GM10847 (cell line): Measurements from ENCODE around the gene RTN3.

Experiments
- POLR2A ChIP-seq: IDR thresholded peaks from 2 replicates; pipeline ENCODE4 v1.6.1; 2011; ENCODE audit not compliant: insufficient read length; ENCODE audit errors: extremely low read depth

The RTN3 gene, protein sequence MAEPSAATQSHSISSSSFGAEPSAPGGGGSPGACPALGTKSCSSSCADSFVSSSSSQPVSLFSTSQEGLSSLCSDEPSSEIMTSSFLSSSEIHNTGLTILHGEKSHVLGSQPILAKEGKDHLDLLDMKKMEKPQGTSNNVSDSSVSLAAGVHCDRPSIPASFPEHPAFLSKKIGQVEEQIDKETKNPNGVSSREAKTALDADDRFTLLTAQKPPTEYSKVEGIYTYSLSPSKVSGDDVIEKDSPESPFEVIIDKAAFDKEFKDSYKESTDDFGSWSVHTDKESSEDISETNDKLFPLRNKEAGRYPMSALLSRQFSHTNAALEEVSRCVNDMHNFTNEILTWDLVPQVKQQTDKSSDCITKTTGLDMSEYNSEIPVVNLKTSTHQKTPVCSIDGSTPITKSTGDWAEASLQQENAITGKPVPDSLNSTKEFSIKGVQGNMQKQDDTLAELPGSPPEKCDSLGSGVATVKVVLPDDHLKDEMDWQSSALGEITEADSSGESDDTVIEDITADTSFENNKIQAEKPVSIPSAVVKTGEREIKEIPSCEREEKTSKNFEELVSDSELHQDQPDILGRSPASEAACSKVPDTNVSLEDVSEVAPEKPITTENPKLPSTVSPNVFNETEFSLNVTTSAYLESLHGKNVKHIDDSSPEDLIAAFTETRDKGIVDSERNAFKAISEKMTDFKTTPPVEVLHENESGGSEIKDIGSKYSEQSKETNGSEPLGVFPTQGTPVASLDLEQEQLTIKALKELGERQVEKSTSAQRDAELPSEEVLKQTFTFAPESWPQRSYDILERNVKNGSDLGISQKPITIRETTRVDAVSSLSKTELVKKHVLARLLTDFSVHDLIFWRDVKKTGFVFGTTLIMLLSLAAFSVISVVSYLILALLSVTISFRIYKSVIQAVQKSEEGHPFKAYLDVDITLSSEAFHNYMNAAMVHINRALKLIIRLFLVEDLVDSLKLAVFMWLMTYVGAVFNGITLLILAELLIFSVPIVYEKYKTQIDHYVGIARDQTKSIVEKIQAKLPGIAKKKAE

GRCh38 chr11:63681321-63682065 lies at the start of gene RTN3:
Gene RTN3, plus strand, starts transcription at chr11:63681500. Its CDS starts 137 bp downstream, at chr11:63681637.
- TF ChIP-seq POLR2A = peak; percentile 91

DNA sequence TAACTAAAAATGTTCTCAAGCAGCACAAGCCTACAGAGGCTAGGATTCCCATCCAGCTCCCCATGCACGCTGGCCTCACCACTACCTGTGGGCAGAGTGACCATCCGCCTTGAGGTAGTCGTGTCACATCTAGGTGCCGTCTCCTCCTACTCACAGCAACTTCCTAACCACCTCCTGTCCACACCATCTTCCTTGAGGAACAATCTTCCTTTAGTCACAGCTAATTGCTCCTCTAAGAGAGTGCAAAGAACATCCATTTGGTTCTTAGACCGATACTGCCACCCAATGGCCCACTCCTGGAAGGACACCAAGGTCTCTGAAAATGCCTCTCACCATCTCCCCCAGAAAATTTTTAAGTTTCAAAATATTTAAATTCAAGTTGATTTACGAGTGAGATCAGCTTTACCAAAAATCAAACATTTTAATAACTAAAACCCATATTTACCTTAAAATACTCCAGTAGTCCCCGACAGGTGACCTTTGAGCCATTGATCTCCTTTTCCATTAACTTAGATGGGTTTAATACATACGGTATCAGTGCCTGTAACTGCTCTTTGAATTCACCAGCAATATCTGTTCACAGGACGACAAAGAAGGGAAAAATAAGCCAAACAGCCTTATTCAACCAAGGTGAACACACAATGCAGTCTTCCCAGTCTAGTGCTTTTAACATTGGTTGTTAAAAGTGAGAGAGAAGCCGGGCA lies 45.4 kb upstream of the RTN3 start:
- no peak for TF ChIP-seq POLR2A

- TF ChIP-seq POLR2A = no peak
Measured at GRCh38 chr11:63639199-63639832, 42.0 kb upstream of the RTN3 start.

- TF ChIP-seq POLR2A = no peak
Measured at GRCh38 chr11:63641727-63642126, 39.6 kb upstream of the RTN3 start.

- no peak for TF ChIP-seq POLR2A
Measured at GRCh38 chr11:63643205-63643604, 38.1 kb upstream of the RTN3 start.

DNA sequence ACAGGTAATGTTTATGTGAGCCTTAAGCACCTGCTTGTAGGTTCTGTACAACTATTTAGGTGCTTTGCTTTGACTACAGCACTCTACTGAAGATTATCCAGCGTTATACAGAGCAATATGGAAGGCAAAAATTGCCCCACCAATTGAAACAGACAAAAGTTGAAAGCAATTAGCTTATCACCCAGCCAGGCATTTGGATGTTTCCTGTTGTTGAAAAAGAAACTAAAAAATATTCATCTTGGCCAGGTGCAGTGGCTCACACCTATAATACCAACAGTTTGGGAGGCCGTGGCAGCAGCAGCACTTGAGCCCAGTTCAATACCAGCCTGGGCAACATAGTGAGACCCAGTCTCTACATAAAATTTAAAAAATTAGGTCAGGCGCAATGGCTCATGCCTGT lies 28.6 kb upstream of the RTN3 start:
- TF ChIP-seq POLR2A = no peak

DNA sequence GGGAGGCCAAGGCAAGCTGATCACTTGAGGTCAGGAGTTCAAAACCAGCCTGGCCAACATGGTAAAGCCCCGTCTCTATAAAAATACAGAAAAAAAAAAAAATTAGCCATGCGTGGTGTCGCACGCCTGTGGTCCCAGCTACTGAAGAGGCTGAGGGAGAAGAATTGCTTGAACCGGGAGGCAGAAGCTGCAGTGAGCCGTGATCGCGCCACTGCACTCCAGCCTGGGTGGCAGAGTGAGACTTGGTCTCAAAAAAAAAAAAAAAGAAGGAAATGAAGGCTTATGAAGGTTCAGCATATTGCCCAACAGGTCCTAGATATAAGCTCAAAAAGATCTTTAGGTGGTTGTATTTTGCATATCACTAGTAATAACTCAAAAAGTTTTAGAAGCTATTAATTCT lies 20.3 kb upstream of the RTN3 start:
- no peak for TF ChIP-seq POLR2A

DNA sequence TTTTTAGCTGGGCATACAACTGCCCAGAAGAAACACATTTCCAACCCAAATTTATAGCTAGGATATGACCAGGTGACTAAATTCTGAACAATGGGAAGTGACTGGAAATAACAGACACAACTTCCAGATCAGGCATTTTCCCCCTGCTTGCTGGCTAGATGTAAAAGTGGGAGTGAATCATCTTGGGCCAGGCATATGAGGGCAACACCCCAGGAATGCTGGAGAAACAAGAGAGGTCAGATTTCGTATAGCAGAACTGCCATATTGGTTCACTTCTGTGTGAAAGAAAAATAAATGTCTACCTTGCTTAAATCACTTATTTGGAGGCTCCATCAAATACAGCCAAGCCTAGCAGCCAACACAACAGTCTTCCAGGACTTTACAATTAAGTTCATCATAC lies 17.5 kb upstream of the RTN3 start:
- no peak for TF ChIP-seq POLR2A

DNA sequence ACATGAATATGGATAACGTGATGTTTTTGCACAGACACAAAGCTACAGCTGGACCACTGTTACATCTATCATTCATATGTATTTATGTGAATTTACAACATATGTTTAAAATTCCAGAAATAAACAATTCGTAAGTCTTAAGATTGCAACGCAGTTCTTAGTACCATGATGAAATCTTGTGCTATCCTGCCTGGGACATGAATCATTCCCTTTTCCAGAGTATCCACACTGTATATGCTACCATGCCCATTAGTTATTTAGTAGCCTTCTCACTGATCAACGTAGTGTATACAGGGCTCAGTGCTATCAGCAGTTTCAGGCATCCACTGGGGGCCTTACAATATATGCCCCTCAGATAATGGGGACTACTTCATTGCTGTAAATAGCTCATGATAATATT lies 14.4 kb upstream of the RTN3 start:
- no peak for TF ChIP-seq POLR2A

DNA sequence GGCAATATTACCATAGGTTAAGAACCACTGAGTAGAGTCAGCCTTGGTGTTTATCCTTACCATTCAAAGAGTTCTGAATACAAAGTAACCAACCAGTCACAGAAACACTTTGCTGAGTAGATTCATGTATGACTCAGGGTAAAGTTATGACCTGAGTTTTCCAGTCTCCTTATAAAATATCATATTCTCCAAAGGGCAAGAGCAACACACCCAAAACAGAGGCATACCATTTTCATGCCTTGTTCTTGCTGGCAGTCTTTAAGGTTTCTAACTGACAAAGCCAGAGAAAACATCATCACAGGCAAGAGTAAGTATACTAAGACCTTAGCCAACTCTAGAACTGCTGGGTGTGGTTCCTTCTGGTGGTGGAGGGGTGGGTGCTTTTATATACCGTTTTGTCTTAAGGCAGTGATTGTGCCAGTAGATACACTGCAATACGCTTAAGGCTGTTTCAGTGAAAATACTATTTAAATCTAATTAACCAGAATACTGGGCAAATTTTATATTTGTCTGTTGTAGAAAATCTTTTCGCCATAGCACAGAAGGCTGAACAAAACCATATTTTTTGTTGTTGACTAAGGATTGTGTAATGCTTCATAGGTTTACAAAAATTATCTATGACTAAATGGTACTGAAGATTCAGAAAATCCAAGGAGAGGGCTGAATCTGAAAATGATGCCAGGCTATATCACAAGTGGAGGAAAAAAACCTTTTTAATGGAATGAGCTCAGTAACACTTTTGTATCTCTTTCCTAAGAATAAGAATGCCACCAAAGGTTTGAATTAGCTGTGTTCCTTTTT lies 13.1 kb upstream of the RTN3 start:
- TF ChIP-seq POLR2A = no peak

DNA sequence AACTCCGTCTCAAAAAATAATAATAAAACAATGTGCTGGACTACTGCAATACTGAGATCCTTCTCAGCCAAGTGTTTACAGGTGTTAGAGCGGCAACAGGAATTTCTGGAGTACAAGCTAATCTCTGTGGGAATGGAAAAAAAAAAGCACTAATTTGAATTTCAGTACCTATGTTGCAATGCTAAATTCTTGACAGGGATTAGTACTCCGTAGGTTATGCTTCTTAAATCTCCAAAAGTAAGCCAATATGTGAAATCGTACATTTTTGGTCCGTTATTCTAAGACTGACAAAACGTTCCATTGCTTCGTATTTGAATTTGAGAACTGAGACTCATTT lies 11.2 kb upstream of the RTN3 start:
- no peak for TF ChIP-seq POLR2A

DNA sequence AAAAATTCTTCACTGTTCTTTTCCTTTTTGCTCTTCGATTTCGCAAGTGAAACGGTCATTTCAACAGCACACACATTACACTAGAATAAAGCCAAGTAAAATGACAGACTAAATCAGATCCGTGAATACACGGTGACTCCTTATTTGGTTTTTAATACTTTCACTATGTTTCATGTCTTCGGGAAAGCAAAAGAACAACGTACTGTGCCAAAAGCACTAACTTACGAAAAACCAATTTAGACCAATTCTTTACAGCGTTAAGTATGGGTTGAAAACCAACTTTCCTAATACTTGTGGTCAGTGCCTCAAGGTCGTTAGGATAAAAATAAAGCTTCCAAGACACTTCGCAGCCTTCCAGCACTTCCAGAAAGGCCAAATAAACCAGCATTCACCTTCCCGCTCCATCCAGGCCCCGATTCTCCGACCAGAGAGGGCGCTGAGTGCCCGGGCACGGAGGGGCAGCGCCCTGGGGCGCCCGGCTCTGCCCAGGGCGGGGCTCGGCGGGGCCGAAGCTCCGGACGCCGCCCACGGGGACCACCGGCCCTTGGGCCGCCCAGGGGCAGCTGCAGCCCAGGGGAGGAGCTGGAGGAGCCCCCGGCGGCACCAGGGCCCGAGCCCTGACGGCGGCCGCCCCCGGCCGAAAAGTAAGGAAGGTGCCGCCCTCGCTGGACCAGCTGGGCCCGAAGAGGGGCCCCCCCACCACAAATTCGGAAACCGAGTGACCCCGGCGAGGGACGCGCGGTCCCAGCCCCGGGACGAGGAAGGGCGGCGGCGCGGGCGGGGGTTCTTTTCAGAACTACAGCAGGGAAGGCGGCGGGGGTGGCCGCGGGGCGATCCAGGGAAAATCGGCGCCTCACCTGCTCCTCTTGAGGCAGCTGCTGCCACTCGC lies 10.6 kb upstream of the RTN3 start:
- no peak for TF ChIP-seq POLR2A
